Prostate gland (tissue), 2 donors: ENCODE results near the gene JTB. TPM values are rescaled to one million over a fixed set of nuclear protein-coding genes. Genes with fewer than 3 reads are reported as not detected.

ENCODE experiments used
- DNase-seq: peaks from one replicate; pipeline ENCODE4 v3.0.0-alpha.2; 2019; ENCODE audit warnings: low spot score
- H3K27ac ChIP-seq, 2 donors: fragments of 200-600 bp; sonication (generic); 2 replicates each; pipeline ENCODE4 v1.5.1; 2017 to 2019
- H3K27me3 ChIP-seq: fragments of 200-600 bp; sonication (generic); replicated peaks from 2 replicates; pipeline ENCODE4 v1.5.1; 2019; ENCODE audit not compliant: insufficient read depth
- H3K36me3 ChIP-seq, 2 donors: fragments of 200-600 bp; sonication (generic); 1 replicate in 1 of 2; 2 replicates in 1 of 2; pipeline versions ENCODE4 v1.5.1 to v1.8.1; 2017 to 2019
- H3K4me1 ChIP-seq: fragments of 200-600 bp; sonication (generic); replicated peaks from 2 replicates; pipeline ENCODE4 v1.5.1; 2019
- H3K4me3 ChIP-seq, 2 donors: fragments of 200-600 bp; sonication (generic); 2 replicates each; pipeline ENCODE4 v1.5.1; 2017 to 2019
- H3K9me3 ChIP-seq: fragments of 200-600 bp; sonication (generic); 2 replicates; pipeline ENCODE4 v1.5.1; 2017
- CTCF ChIP-seq, 4 experiments: fragments of 200-600 bp in 2 of 4; fragments of 450-650 bp in 2 of 4; sonication (generic) in 2 of 4; IDR thresholded peaks; 1 replicate in 3 of 4; 2 replicates in 1 of 4; pipeline ENCODE4 v1.5.1; 2016 to 2019; ENCODE audit warnings: antibody characterized with exemption in 4 of 4, mild to moderate bottlenecking in 2 of 4, moderate library complexity in 2 of 4
- POLR2A ChIP-seq: fragments of 450-650 bp; IDR thresholded peaks from one replicate; pipeline ENCODE4 v1.6.1; 2016; ENCODE audit warnings: antibody characterized with exemption, mild to moderate bottlenecking
- POLR2AphosphoS5 ChIP-seq: sonication (generic); formaldehyde crosslinking; IDR thresholded peaks from one replicate; pipeline ENCODE4 v1.6.1; 2017; ENCODE audit warnings: antibody characterized with exemption
- WGBS: methylation state at CpG from one replicate; pipeline ENCODE4 v1.1.5; 2018; 5-methylcytosine and 5-hydroxymethylcytosine counted together
- intact Hi-C: fragments of 100-400 bp; cut with DNase I; formaldehyde crosslinking; loops from one replicate; pipeline ENCODE4 v1.14.2; 2022
- total RNA-seq, 2 donors: library from RNA; depleted of rRNA; stranded (reverse); fragments of >200 nt; gene quantifications; one replicate each; pipeline ENCODE4 v1.1.0, GENCODE V29; 2016

The JTB gene
- total RNA-seq, 2 donors from 2014 or later, result 234 to 404 TPM

GRCh38 chr1:153991151-153991630, 13.7 kb upstream of the JTB start:
- H3K4me1 ChIP-seq, result peaks cover 3% of the 10 kb centered on the region
- TF ChIP-seq POLR2A, result no peak
- no peak for TF ChIP-seq POLR2AphosphoS5
- TF ChIP-seq CTCF (IDR thresholded peaks at IDR 0.05), result no peak
- no peaks in the 10 kb centered on the region for H3K27me3 ChIP-seq
- intact Hi-C loops, result loop anchor here (10.0 kb wide), 1 partner anchor 194 kb away; no protein-coding TSS in a partner anchor
- H3K9me3 ChIP-seq, result no peaks in the 10 kb centered on the region
- 6% methylated on average over 9 of the region's 9 CpGs for WGBS
- no peak for DNase-seq
- peak overlapping the region; percentile 88 to 93 for H3K27ac ChIP-seq
- peak overlapping the region; percentile 72 to 77 for H3K4me3 ChIP-seq
- peaks cover 0 to 2% of the 10 kb centered on the region in 2 donors for H3K36me3 ChIP-seq

DNA sequence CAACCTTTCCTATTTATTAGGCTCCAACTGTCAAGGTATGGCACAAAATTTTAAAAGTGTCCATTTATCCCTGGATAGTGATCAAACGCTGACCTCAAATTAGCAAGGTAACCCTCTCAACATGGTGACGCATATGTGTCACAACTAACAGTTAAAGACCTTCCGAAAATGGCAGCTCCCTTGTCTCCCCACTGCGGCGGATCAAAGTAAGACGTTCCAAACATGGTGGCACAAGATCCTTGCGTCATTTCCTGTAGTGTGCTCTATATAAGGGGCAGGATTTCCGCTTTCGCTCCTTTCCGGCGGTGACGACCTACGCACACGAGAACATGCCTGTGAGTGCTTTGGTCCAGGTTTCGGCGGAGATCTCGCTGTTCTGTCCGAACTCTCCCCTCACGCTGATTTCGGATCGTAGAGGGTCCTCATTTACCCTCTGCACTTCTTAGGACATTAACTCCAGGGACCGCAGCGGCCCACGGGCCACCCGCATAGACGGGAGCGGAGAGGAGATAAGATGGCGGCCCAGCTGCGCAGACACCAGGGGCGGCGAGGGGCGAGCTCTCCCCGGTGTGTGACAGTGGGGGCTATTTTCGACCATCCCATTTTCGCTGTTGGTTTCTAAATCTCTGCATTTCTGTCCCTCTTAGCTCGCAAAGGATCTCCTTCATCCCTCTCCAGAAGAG, 13.1 kb upstream of the JTB start, which contains the start of gene RPS27:
TSS of gene RPS27 (plus strand) at position 295 of the 683 bp plus-strand sequence. CDS start at position 330, 35 bp downstream.
- peak within 1 kb of the TSS; percentile 88 to 93 for H3K27ac ChIP-seq
- no peaks in the 10 kb centered on the region for H3K27me3 ChIP-seq
- H3K4me1 ChIP-seq, result peaks cover 3% of the 10 kb centered on the region
- H3K9me3 ChIP-seq, result no peaks in the 10 kb centered on the region
- 0% methylated on average over 36 of the region's 36 CpGs for WGBS
- H3K36me3 ChIP-seq, result peaks cover 0 to 2% of the 10 kb centered on the region in 2 donors
- TF ChIP-seq POLR2A, result peak; percentile 91
- TF ChIP-seq POLR2AphosphoS5, result peak; percentile 100
- TF ChIP-seq CTCF (IDR thresholded peaks at IDR 0.05), result peak in 2 of 4 experiments; percentile 23 to 31
- DNase-seq, result peak; percentile 95
- H3K4me3 ChIP-seq, result peak within 1 kb of the TSS; percentile 72 to 77
- intact Hi-C loops, result loop anchor here (10.0 kb wide), 1 partner anchor 194 kb away; no protein-coding TSS in a partner anchor

DNA sequence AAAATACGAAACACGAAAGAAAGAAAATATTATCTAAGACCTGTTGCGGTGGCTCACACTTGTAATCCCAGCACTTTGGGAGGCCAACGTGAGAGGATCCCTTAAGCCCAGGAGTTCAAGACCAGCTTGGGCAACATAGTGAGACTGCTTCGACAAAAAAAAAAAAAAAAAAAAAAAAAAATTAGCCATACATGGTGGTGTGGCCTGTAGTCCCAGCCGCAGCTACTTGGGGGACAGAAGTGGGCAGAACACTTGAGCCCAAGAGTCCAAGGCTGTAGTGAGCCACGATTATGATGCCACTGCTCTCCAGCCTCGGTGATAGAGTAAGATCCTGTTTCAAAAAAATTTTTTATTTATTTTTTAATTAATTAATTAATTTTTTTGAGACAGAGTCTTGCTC, 10.1 kb upstream of the JTB start:
- 83% methylated on average over 8 of the region's 8 CpGs for WGBS
- H3K27ac ChIP-seq, result no peak overlapping the region
- no peak for TF ChIP-seq POLR2A
- no peak for DNase-seq
- no peaks in the 10 kb centered on the region for H3K9me3 ChIP-seq
- intact Hi-C loops, result loop anchor here (2.0 to 5.0 kb wide), 4 partner anchors 40 to 310 kb away; partner anchors contain the start of genes DENND4B and NPR1
- no peaks in the 10 kb centered on the region for H3K27me3 ChIP-seq
- no peaks in the 10 kb centered on the region for H3K36me3 ChIP-seq
- no peak overlapping the region for H3K4me3 ChIP-seq
- no peaks in the 10 kb centered on the region for H3K4me1 ChIP-seq

GRCh38 chr1:153985941-153986761, 8.7 kb upstream of the JTB start, which contains the start of gene RAB13:
Gene RAB13, minus strand, starts transcription at chr1:153986339. Its CDS starts 103 bp downstream, at chr1:153986236.
- Histone ChIP-seq H3K36me3 (no peaks in the 10 kb centered on the region), H3K4me1 (no peaks in the 10 kb centered on the region), H3K27ac (peak within 1 kb of the TSS; percentile 89 to 95), H3K9me3 (no peaks in the 10 kb centered on the region), H3K27me3 (no peaks in the 10 kb centered on the region), H3K4me3 (peak within 1 kb of the TSS; percentile 40 to 63)
- intact Hi-C loops, result loop anchor here (2.0 to 5.0 kb wide), 4 partner anchors 39 to 309 kb away; partner anchors contain the start of genes DENND4B and NPR1
- WGBS, result 1% methylated on average over 32 of the region's 32 CpGs
- DNase-seq, result peak; percentile 90
- peak in 1 of 4 experiments; percentile 4 for TF ChIP-seq CTCF (IDR thresholded peaks at IDR 0.05)
- TF ChIP-seq POLR2AphosphoS5, result peak; percentile 63
- peak; percentile 73 for TF ChIP-seq POLR2A

- intact Hi-C loops, result loop anchor here (5.0 kb wide), 3 partner anchors 38 to 308 kb away; partner anchors contain the start of genes DENND4B and NPR1
Observed at GRCh38 chr1:153985341-153985912, 8.0 kb upstream of the JTB start.

More at GRCh38 chr1:153985341-153985912, 8.0 kb upstream of the JTB start:
- Histone ChIP-seq H3K27me3 (no peaks in the 10 kb centered on the region), H3K4me3 (peak overlapping the region; percentile 40 to 63), H3K9me3 (no peaks in the 10 kb centered on the region), H3K27ac (peak overlapping the region; percentile 89 to 95), H3K36me3 (no peaks in the 10 kb centered on the region), H3K4me1 (no peaks in the 10 kb centered on the region)
- WGBS, result 11% methylated on average over 7 of the region's 7 CpGs
- TF ChIP-seq POLR2AphosphoS5 (no peak), CTCF (IDR thresholded peaks at IDR 0.05) (no peak), POLR2A (peak; percentile 18)
- DNase-seq, result no peak
